DMS153 (cell line): Measurements from ENCODE around the gene ZNF44.

Source experiments
- DNase-seq: peaks from one replicate; lab custom pipeline; 2025; lab: John Stamatoyannopoulos, UW

Gene ZNF44

DNA sequence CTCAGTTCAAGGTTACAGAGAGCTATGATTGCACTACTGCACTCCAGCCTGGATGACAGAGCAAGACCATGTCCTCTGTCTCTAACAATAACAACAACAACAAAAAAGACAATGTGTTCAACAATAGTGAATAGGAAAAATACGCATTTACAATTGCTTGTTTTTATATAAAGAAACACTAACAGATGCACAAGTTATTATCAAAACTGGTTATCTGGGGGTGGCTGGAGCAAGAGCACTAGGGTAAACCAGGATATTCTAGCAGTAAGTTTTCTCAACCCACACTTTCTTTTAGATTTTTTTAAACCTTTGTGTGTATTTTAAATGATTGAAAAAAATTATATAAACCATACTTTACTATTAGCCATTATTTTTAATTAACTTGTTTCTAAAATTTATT, 33.1 kb downstream of the ZNF44 start:
- no peak for DNase-seq

DNA sequence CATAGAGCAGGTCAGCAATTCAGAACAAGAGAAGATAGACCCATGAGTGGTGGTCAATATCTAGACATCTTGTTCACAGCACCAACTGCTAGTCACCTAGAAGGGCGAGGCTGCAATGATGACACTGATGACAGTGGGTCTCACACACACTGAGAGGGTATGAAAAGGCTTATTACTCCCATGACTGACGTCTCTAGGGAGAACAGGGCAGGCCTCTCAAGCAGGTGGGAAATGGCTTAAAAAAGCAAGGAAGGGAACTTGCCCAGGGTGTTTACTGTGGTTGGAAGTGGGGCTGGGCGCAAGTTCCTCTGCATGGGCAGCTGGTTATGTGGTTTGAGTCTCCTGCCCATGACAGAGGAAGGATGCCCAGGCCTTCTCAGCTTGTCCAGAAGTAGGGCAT, 33.8 kb downstream of the ZNF44 start:
- no peak for DNase-seq

DNA sequence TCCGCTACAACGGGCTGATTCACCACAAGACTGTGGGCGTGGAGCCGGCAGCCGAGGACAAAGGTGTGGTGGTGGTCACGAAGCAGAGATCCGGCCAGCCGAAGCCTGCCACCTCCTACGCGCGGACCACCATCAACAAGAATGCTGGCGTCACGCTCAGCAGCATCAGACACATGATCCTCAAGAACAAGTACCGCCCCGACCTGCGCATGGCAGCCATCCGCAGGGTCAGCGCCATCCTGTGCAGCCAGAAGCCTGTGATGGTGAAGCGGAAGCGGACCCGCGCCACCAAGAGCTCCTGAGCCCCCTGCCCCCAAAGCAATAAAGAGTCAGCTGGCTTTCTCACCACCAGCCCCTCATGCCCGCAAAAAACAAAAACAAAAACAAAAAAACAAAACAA, 34.4 kb downstream of the ZNF44 start:
- no peak for DNase-seq

DNA sequence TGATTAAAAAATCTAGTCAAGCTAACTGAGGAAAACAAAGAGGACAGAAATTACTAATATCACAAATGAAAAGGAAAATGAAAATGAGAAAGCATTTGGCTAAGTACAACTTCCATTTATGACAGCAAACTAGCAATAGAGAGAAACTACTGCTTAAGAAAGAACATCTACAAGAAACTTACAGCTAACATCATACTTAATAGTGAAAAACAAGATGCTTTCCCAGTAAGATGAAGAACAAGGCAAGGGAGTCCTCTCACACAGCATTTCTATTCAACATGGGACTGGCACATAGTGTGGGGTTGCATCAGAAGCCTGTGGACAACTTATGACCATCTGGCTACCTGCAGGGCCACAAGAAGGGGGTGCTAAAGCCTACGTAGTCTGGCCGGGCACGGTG, 39.3 kb downstream of the ZNF44 start:
- DNase-seq, result no peak

DNA sequence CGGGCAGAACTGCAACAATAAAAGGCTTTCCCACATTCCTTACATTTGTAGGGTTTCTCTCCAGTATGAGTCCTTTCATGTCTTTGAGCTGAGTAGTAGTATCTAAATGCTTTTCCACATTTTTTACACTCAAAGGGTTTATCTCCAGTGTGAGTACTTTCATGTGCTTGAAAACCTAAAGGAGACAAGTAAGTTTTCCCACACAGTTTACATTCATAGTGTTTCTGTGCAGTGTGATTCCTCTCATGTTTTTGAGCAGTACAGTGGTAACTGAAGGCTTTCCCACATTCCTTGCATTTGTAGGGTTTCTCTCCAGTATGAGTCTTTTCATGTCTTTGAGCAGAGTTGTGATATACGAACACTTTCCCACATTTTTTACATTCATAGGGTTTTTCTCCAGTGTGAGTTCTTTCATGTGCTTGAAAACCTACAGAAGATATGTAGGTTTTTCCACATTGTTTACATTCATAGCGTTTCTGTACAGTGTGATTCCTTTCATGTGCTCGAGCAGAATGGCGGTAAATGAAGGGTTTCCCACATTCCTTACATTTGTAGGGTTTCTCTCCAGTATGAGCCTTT, 47.0 kb downstream of the ZNF44 start:
- no peak for DNase-seq

DNA sequence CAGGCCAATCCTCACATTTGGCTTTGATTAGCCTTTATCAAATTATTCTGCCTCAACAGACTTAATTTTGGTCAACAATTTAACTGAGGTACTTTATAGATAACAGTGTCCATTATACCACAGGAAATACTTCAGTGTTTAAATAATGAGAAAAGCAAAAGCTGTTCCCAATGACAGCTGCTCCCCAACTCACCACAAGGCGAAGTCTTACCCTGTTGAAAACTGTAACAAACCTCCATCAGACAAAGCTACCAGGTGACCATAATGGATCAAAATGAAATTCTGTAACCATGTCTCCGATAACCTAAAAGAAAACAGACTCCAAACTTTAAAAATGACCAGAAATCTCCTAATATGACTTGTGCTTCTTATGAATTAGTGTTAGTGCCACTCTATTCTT, 50.3 kb downstream of the ZNF44 start:
- no peak for DNase-seq

DNA sequence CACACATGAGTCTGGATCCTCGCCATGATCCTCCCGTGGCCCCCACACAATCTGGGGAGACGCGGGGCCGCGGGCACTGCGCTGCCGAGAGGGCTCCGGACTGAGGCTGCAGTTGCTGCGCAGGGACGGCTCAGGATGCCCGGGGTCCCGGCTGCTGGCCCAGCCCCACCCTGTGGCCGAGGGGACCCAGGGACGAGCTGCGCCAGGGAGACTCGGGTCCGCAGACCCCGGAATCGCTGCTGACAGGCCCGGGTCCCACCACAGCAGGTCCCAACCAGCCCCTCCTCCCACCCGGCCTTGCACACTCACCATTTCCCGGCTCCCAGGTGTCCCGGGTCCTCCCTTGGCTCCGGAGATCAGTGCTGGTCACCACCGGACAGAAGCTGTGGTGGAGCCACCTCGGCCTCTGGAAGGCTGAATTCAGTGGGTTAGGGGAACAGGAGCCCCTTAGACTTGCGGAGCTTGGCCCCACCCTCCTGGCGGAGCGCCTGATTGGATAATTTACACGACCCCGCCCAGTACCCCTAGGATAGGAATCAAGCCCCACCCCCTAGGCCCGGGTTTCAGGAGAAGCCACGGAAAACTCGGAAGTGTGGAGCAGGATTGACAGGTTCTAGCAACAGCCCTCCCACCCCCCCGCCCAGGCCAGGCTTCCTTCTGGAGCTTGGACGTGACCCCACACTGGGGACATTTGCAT, 57.4 kb downstream of the ZNF44 start:
- no peak for DNase-seq

DNA sequence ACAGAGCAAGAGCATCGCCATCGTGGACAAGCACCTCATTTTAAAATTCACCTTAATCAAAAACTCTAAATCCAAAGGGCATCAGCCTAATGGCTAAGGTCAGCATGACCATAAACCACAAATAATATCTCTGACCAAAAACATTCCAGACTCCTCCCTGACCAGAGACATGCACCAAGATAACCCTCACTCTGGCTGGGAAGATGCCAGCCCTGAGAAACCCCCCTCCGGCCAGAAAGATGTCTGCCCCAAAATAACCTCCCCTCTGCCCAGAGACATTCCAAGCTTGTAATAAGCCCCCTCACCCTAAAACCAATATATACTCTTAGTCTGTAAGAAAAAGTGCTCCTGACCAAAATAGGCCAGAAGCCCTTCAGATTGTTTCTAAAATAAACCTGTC, 61.7 kb downstream of the ZNF44 start:
- no peak for DNase-seq

DNA sequence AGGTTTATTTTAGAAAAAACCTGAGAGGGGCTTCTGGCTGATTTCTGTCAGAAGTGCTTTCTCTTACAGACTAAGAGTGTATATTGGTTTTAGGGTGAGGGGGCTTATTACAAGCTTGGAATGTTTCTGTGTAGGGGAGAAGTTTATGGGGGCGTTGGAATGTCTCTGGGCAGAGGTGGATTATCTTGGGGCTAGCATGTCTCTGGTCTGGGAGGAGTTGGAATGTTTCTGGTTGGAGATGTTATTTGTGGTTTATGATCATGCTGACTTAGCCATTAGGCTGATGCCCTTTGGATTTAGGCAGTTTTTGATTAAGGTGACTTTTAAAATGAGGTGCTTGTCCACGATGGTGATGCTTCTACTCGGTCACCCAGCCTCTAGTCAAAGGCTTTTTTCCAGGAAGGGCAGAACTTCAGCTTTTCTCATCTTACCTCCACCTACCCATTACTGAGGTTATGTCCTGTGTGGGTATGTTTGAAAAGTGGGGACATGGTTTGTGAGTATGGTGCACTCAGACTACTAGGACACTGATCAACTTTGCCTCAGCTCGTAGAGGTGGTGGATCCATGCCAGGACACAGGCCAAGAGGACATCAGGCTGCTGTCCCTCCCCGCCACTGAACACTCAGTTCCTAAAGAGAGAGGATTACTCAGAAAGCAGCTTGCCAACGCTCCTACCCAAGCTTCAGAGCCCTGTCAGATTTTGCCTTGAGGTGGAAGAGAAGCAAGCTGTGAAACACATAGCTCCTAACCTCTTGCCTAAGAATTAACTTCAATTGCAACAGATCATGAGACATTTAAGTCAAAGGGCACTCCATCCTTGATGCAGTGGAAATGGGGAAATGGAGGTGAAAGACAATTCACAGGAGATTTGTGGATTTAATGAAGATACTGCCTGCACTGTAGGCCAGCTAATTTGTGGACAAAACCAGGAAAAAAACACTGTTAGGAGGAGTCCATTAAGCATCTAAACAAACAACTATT, 63.6 kb downstream of the ZNF44 start:
- DNase-seq, result no peak

DNA sequence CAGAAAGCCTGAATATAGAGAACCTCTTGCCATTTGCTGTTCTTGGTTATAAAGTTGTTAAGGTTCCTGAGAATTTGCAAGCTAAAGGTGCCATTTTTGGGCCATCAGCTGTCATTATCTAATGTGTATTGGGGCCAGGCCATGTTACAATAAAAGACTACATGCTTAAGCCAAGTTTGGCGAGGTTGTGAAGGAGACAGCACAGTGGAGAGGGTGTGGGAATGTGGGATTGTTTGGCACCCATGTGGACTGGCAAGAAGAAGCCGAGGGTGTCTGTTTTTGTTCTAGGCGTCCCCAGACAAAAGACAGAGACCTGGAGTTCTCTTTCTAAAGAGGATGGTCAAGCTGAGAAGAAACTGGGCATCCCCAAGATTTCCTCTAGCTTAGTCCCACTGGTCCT, 64.7 kb downstream of the ZNF44 start:
- no peak for DNase-seq

DNA sequence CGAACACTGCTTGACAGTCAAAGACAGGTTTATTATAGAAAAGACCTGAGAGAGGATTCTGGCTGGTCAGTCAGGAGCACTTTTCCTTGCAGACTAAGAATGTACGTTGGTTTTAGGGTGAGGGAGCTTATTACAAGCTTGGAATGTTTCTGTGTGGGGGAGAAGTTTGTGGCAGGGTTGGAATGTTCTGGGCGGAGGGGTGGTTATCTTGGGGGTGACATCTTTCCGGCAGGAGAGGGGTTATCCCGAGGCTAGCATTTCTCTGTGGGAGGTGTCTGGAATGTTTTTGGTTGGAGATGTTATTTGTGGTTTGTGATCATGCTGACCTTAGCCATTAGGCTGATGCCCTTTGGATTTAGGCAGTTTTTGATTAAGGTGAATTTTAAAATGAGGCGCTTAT, 70.0 kb downstream of the ZNF44 start:
- no peak for DNase-seq

DNA sequence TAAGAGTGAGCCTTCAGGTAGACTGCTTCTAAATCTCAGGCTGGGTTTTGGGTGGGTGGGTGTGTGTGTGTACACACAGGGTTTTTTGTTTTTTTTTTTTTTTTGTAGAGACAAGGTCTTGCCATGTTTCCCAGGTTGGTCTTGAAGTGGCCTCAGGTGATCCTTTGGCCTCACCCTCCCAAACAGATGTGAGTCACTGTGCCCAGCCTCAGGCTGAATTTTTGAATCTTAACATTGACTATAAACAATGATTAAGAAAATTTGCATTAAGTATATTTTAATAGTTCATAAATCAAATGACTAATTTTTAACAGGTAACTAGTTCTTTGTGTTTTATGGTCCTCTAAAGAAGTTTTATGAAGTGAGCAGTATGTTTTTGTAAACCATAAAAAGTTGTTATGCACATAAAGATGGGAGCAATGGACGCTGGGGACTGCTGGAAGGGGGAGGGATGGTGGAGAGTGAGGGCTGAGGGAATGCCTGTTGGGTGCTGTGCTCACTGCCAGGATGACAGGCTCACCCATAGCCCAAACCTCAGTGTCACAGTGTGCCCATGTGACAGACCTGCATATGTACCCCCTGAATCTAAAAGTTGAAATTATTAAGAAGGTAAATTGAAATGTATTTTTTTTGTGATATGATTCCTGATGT, 71.6 kb downstream of the ZNF44 start:
- DNase-seq, result no peak
